Mesenchymal stem cell (in vitro differentiated cells and primary cell): ENCODE measurements around the gene NOMO2.
"Not testable (repeated sequence)": the region's sequence is repeated elsewhere in the genome, so short reads cannot be mapped to it uniquely, and the experiment has no call there.

Experiments used
- DNase-seq: peaks from one replicate; pipeline ENCODE4 v3.0.0-alpha.2; 2013
- H2AFZ ChIP-seq: one replicate; pipeline ENCODE4 v1.6.1; 2013; ENCODE audit warnings: low read depth, mild to moderate bottlenecking, control low read depth, inconsistent platforms, low read length, moderate library complexity
- H2AK5ac ChIP-seq: 2 replicates; pipeline ENCODE4 v1.6.1; 2013; ENCODE audit warnings: low read length, moderate library complexity, mild to moderate bottlenecking, inconsistent platforms; ENCODE audit not compliant: severe bottlenecking
- H2BK120ac ChIP-seq: one replicate; pipeline ENCODE4 v1.6.1; 2013; ENCODE audit warnings: low read depth, mild to moderate bottlenecking, inconsistent platforms, low read length, moderate library complexity
- H2BK12ac ChIP-seq, 2 experiments: one replicate each; pipeline ENCODE4 v1.6.1; 2013; ENCODE audit warnings: inconsistent platforms in 2 of 2, low read length in 2 of 2, mild to moderate bottlenecking in 2 of 2, moderate library complexity in 2 of 2, control low read depth in 1 of 2
- H2BK15ac ChIP-seq: one replicate; pipeline ENCODE4 v1.6.1; 2013; ENCODE audit warnings: mild to moderate bottlenecking, low read depth, inconsistent platforms; ENCODE audit not compliant: poor library complexity, severe bottlenecking
- H2BK5ac ChIP-seq: 2 replicates; pipeline ENCODE4 v1.6.1; 2013; ENCODE audit warnings: low read depth, mild to moderate bottlenecking, low read length, control low read depth, inconsistent platforms; ENCODE audit not compliant: poor library complexity, severe bottlenecking
- H3K14ac ChIP-seq, 2 experiments: one replicate each; pipeline ENCODE4 v1.6.1; 2013; ENCODE audit warnings: inconsistent platforms in 2 of 2, low read length in 2 of 2, control low read depth in 1 of 2, mild to moderate bottlenecking in 1 of 2, moderate library complexity in 1 of 2
- H3K18ac ChIP-seq, 2 experiments: one replicate each; pipeline ENCODE4 v1.6.1; 2013; ENCODE audit warnings: inconsistent platforms in 2 of 2, low read length in 2 of 2, control low read depth in 1 of 2, low read depth in 1 of 2, mild to moderate bottlenecking in 1 of 2
- H3K23ac ChIP-seq, 2 experiments: one replicate each; pipeline ENCODE4 v1.6.1; 2013; ENCODE audit warnings: inconsistent platforms in 2 of 2, low read length in 2 of 2, mild to moderate bottlenecking in 2 of 2, moderate library complexity in 2 of 2, control low read depth in 1 of 2
- H3K27ac ChIP-seq: 2 replicates; pipeline ENCODE4 v1.5.1; 2013; ENCODE audit warnings: mild to moderate bottlenecking, moderate library complexity, low read length, control low read depth, inconsistent platforms; ENCODE audit not compliant: poor library complexity, severe bottlenecking
- H3K27me3 ChIP-seq, 2 experiments: 2 replicates each; pipeline versions ENCODE4 v1.6.1 to v1.7.0; 2013; ENCODE audit warnings: low read length in 2 of 2, mild to moderate bottlenecking in 2 of 2, moderate library complexity in 2 of 2, control low read depth in 1 of 2, inconsistent platforms in 1 of 2; ENCODE audit not compliant: control insufficient read depth in 1 of 2, insufficient read depth in 1 of 2
- H3K36me3 ChIP-seq, 2 experiments: 2 replicates each; pipeline versions ENCODE4 v1.6.1 to v1.7.0; 2013; ENCODE audit warnings: low read length in 2 of 2, control low read depth in 1 of 2, inconsistent platforms in 1 of 2, low read depth in 1 of 2, mild to moderate bottlenecking in 1 of 2; ENCODE audit not compliant: insufficient read depth in 2 of 2, control insufficient read depth in 1 of 2
- H3K4ac ChIP-seq, 2 experiments: one replicate each; pipeline ENCODE4 v1.6.1; 2013; ENCODE audit warnings: inconsistent platforms in 2 of 2, low read length in 2 of 2, mild to moderate bottlenecking in 2 of 2, moderate library complexity in 2 of 2, control low read depth in 1 of 2, low read depth in 1 of 2
- H3K4me1 ChIP-seq: 2 replicates; pipeline ENCODE4 v1.6.1; 2013; ENCODE audit warnings: low read depth, low read length, control low read depth; ENCODE audit not compliant: control insufficient read depth, insufficient read depth
- H3K4me2 ChIP-seq: 2 replicates; pipeline ENCODE4 v1.6.1; 2013; ENCODE audit warnings: low read length, mild to moderate bottlenecking, inconsistent platforms; ENCODE audit not compliant: poor library complexity, severe bottlenecking
- H3K4me3 ChIP-seq, 2 experiments: 2 replicates each; pipeline versions ENCODE4 v1.5.1 to v1.7.0; 2013; ENCODE audit warnings: low read length in 2 of 2, mild to moderate bottlenecking in 2 of 2, control low read depth in 1 of 2, low read depth in 1 of 2; ENCODE audit not compliant: insufficient read depth in 1 of 2
- H3K79me1 ChIP-seq: replicated peaks from 2 replicates; pipeline ENCODE4 v1.6.1; 2013; ENCODE audit warnings: mild to moderate bottlenecking, control low read depth, low read length, inconsistent platforms; ENCODE audit not compliant: poor library complexity, severe bottlenecking
- H3K9ac ChIP-seq: 2 replicates; pipeline ENCODE4 v1.7.0; 2013; ENCODE audit warnings: mild to moderate bottlenecking, low read length, moderate library complexity
- H3K9me3 ChIP-seq: 2 replicates; pipeline ENCODE4 v1.7.0; 2013; ENCODE audit warnings: mild to moderate bottlenecking, low read length; ENCODE audit not compliant: control insufficient read depth
- H4K8ac ChIP-seq: one replicate; pipeline ENCODE4 v1.6.1; 2013; ENCODE audit warnings: inconsistent platforms, mild to moderate bottlenecking, low read length, moderate library complexity
- H4K91ac ChIP-seq: one replicate; pipeline ENCODE4 v1.6.1; 2013; ENCODE audit warnings: mild to moderate bottlenecking, low read length, inconsistent platforms
- WGBS: methylation state at CpG from one replicate; pipeline ENCODE4 v1.1.7; 2013; ENCODE audit warnings: mixed read lengths; 5-methylcytosine and 5-hydroxymethylcytosine counted together

NOMO2 gene

GRCh38 chr16:18591441-18591840, 29.5 kb upstream of the NOMO2 start:
- not testable (repeated sequence) for H2BK5ac ChIP-seq, H2BK120ac ChIP-seq, H3K9ac ChIP-seq, H3K18ac ChIP-seq, H4K91ac ChIP-seq, H2AFZ ChIP-seq, H2BK15ac ChIP-seq, H3K4ac ChIP-seq, H3K4me1 ChIP-seq, H2AK5ac ChIP-seq, H4K8ac ChIP-seq, DNase-seq, H3K27ac ChIP-seq, H2BK12ac ChIP-seq, H3K4me2 ChIP-seq, H3K9me3 ChIP-seq, H3K79me1 ChIP-seq, H3K23ac ChIP-seq, H3K36me3 ChIP-seq, H3K27me3 ChIP-seq, H3K4me3 ChIP-seq, H3K14ac ChIP-seq

- H3K4me3 ChIP-seq, H2BK15ac ChIP-seq, H3K4ac ChIP-seq, H3K27me3 ChIP-seq, H3K9me3 ChIP-seq, H3K23ac ChIP-seq, H3K79me1 ChIP-seq, H2BK5ac ChIP-seq, H4K91ac ChIP-seq, H2AK5ac ChIP-seq, H4K8ac ChIP-seq, H2BK120ac ChIP-seq, H3K18ac ChIP-seq, H2BK12ac ChIP-seq, DNase-seq, H2AFZ ChIP-seq, H3K4me2 ChIP-seq, H3K36me3 ChIP-seq, H3K14ac ChIP-seq, H3K4me1 ChIP-seq, H3K27ac ChIP-seq, H3K9ac ChIP-seq: not testable (repeated sequence)
- 88% methylated on average over 1 of the region's 10 CpGs for WGBS
Observed at GRCh38 chr16:18589806-18590205, 27.9 kb upstream of the NOMO2 start.

GRCh38 chr16:18586560-18587540, 25.0 kb upstream of the NOMO2 start:
- H3K4ac ChIP-seq, H2AK5ac ChIP-seq, H4K8ac ChIP-seq, H3K36me3 ChIP-seq, DNase-seq, H3K9me3 ChIP-seq, H2BK5ac ChIP-seq, H2BK12ac ChIP-seq, H2BK15ac ChIP-seq, H3K9ac ChIP-seq, H3K4me1 ChIP-seq, H3K23ac ChIP-seq, H3K4me2 ChIP-seq, H2BK120ac ChIP-seq, H3K27me3 ChIP-seq, H3K14ac ChIP-seq, H2AFZ ChIP-seq, H4K91ac ChIP-seq, H3K27ac ChIP-seq, H3K18ac ChIP-seq, H3K79me1 ChIP-seq, H3K4me3 ChIP-seq: not testable (repeated sequence)
- WGBS, result 54% methylated on average over 2 of the region's 5 CpGs

- not testable (repeated sequence) for H3K4me3 ChIP-seq, H3K18ac ChIP-seq, H4K91ac ChIP-seq, H3K27ac ChIP-seq, H3K27me3 ChIP-seq, H3K9ac ChIP-seq, H3K14ac ChIP-seq, H2BK12ac ChIP-seq, H3K4me2 ChIP-seq, H2AFZ ChIP-seq, H3K4ac ChIP-seq, H3K36me3 ChIP-seq, H4K8ac ChIP-seq, H2AK5ac ChIP-seq, H2BK15ac ChIP-seq, H3K4me1 ChIP-seq, H3K23ac ChIP-seq, DNase-seq, H3K79me1 ChIP-seq, H2BK120ac ChIP-seq, H2BK5ac ChIP-seq, H3K9me3 ChIP-seq
- WGBS, result 98% methylated on average over 9 of the region's 10 CpGs
Observed at GRCh38 chr16:18585789-18586188, 23.9 kb upstream of the NOMO2 start.
